ENCODE data around the gene TRAP1. TPM values are rescaled to one million over a fixed set of nuclear protein-coding genes. Genes with fewer than 3 reads are reported as not detected.

TRAP1 gene
- total RNA-seq, 2 donors from 2014 or later, result 78.1 to 92.9 TPM

DNA sequence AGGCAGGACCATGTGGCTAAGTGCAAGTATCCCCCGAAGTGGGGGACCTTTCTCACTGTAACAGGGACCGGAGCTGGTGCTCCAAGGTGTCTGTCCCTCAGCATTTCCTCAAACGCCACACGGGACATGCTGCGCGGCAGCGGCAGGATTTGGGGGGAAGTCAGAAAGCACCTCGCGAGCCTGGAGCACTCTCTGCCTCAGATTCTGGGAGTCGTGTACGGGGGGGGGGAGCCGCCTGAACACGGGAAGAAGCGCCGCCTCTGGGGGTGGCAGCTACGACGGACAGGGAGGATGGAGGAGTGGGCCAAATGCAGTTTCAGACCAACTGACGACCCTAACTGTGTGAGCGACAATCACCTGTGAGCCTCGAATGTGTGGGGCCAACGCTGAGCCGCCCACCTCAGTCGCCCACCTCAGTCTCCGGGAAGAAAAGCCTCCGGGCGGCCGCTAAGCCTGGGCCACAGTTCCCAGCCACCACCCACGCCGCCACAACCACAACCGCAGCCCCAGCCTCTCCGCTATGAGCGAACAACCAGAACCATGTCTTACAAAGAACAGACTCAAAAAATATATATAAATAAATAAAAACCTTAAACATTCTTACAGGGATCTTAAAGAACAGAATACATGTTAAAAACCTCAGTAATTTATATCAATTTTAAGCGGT, 8.8 kb upstream of the TRAP1 start:
- H3K9me3 ChIP-seq, result no peaks in the 10 kb centered on the region
- 92 to 93% methylated on average over 24 to 31 of the region's 33 CpGs for WGBS, 2 donors
- no peak overlapping the region for H3K4me3 ChIP-seq
- no peak overlapping the region for H3K27ac ChIP-seq
- TF ChIP-seq, protein P1, sequence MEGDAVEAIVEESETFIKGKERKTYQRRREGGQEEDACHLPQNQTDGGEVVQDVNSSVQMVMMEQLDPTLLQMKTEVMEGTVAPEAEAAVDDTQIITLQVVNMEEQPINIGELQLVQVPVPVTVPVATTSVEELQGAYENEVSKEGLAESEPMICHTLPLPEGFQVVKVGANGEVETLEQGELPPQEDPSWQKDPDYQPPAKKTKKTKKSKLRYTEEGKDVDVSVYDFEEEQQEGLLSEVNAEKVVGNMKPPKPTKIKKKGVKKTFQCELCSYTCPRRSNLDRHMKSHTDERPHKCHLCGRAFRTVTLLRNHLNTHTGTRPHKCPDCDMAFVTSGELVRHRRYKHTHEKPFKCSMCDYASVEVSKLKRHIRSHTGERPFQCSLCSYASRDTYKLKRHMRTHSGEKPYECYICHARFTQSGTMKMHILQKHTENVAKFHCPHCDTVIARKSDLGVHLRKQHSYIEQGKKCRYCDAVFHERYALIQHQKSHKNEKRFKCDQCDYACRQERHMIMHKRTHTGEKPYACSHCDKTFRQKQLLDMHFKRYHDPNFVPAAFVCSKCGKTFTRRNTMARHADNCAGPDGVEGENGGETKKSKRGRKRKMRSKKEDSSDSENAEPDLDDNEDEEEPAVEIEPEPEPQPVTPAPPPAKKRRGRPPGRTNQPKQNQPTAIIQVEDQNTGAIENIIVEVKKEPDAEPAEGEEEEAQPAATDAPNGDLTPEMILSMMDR (IDR thresholded peaks at IDR 0.05), result no peak
- TF ChIP-seq POLR2A (IDR thresholded peaks at IDR 0.05), result no peak
- intact Hi-C loops (cut with DNase I), result loop anchor here (10.0 kb wide), 1 partner anchor 149 kb away; no protein-coding TSS in a partner anchor
- ATAC-seq, result no peak
- peaks cover 13 to 32% of the 10 kb centered on the region in 2 donors for H3K36me3 ChIP-seq (replicated peaks in 1 of 2; ENCODE audit: insufficient read depth in 1 of 2, low read depth in 2 of 2)
- DNase-seq, result no peak
- no peaks in the 10 kb centered on the region for H3K27me3 ChIP-seq
- H3K4me1 ChIP-seq, result no peaks in the 10 kb centered on the region

DNA sequence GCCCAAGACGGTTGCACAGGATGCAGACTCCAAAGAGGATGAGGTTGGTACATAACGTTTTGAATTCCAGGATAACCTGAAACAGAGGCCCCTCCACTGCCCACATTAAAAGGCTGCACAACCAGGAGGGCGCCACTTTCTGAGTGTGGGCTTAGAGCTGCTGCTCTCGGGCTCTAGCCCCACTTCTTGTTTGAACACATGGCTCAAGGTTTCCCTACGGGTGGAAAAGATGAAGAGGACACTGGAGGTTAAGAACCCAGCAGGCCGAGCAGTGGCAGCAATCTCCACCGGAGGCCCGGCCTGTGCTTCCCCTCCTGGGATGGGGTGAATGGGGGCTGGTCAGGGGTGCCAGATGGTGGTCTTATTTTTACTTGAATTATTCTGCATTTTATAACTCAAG, 8.0 kb upstream of the TRAP1 start:
- H3K4me3 ChIP-seq, result no peak overlapping the region
- no peak for DNase-seq
- WGBS, 2 donors, result 84 to 85% methylated on average over 8 of the region's 8 CpGs

DNA sequence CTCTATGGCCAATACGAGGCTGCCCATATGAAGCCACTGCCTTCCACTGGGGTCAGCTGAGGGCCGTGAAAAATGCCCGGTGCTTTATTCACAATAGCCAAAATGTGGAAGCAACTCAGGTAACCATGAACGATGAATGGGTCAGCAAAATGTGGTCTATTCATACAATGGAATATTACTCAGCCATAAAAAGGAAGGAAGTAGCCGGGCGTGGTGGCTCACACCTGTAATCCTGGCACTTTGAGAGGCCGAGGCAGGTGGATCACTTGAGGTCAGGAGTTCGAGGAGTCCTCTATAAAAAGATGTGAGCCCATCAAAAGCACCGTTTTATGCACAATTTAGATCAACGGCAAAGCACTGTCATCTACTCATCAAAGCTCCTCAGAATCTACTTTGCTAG, 5.2 kb upstream of the TRAP1 start:
- ATAC-seq (no peak), DNase-seq (no peak)
- Histone ChIP-seq H3K27me3 (no peaks in the 10 kb centered on the region), H3K9me3 (no peaks in the 10 kb centered on the region), H3K4me1 (peaks cover 5% of the 10 kb centered on the region), H3K4me3 (no peak overlapping the region), H3K27ac (no peak overlapping the region), H3K36me3 (replicated peaks in 1 of 2; ENCODE audit: insufficient read depth in 1 of 2, low read depth in 2 of 2) (peaks cover 0 to under 1% of the 10 kb centered on the region in 2 donors)
- intact Hi-C loops (cut with DNase I), result loop anchor here (10.0 kb wide), 1 partner anchor 152 kb away; no protein-coding TSS in a partner anchor
- WGBS, 2 donors, result 90 to 93% methylated on average over 10 of the region's 10 CpGs
- TF ChIP-seq, protein P1 (IDR thresholded peaks at IDR 0.05), result no peak
- TF ChIP-seq POLR2A (IDR thresholded peaks at IDR 0.05), result no peak

More for the DNA sequence above, 8.0 kb upstream of the TRAP1 start:
- no peak overlapping the region for H3K27ac ChIP-seq
- H3K4me1 ChIP-seq, result no peaks in the 10 kb centered on the region
- ATAC-seq, result no peak
- intact Hi-C loops (cut with DNase I), result loop anchor here (10.0 kb wide), 1 partner anchor 150 kb away; no protein-coding TSS in a partner anchor
- H3K36me3 ChIP-seq (replicated peaks in 1 of 2; ENCODE audit: insufficient read depth in 1 of 2, low read depth in 2 of 2), result peaks cover 13 to 23% of the 10 kb centered on the region in 2 donors
- no peaks in the 10 kb centered on the region for H3K9me3 ChIP-seq
- H3K27me3 ChIP-seq, result no peaks in the 10 kb centered on the region
- TF ChIP-seq POLR2A (IDR thresholded peaks at IDR 0.05), result no peak
- TF ChIP-seq, protein P1 (IDR thresholded peaks at IDR 0.05), result no peak

DNA sequence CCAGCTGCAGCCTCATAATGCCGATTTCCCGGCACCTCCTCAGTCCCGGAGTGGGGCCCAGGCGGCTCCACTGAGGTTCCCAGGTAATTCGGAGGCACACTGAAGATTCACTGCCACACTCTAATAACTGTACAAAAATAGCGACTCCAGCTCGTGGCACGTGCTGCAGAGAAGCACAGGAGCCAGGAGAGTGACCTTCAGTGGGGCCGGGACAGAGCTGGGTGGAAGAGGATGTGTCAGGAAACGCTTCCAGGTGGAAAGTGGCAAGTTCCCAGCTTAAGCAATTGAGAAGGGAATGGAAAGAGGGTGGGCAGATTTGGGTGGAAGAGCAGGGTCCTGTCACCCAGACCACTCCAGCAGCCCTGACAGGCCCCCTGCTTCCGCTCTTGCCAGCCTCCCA, 3.1 kb upstream of the TRAP1 start:
- intact Hi-C loops (cut with DNase I), result loop anchor here (10.0 kb wide), 1 partner anchor 154 kb away; no protein-coding TSS in a partner anchor
- Histone ChIP-seq H3K27ac (no peak overlapping the region), H3K36me3 (replicated peaks in 1 of 2; ENCODE audit: insufficient read depth in 1 of 2, low read depth in 2 of 2) (no peaks in the 10 kb centered on the region), H3K4me1 (peaks cover 18% of the 10 kb centered on the region), H3K27me3 (no peaks in the 10 kb centered on the region), H3K4me3 (no peak overlapping the region), H3K9me3 (no peaks in the 10 kb centered on the region)
- DNase-seq, result no peak
- ATAC-seq, result no peak
- 32 to 52% methylated on average over 7 to 11 of the region's 11 CpGs for WGBS, 2 donors
- TF ChIP-seq, protein P1 (IDR thresholded peaks at IDR 0.05), result no peak
- TF ChIP-seq POLR2A (IDR thresholded peaks at IDR 0.05), result no peak

DNA sequence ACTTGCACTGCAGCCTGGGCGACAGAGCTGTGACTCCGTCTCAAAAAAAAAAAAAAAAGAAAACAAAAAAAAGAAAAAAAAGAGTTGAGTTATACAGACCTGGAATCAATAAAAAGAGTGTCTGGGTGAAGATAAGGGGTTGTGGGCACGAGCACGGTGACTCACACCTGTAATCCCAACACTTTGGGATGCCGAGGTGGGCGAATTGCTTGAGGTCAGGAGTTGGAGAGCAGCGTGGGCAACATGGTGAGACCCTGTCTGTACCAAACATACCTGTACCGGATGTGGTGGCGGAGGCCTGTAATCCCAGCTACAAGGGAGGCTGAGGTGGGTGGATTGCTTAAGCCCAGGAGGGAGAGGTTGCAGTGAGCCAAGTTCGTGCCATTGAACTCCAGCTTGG, 1.3 kb upstream of the TRAP1 start:
- no peak overlapping the region for H3K4me3 ChIP-seq
- TF ChIP-seq POLR2A (IDR thresholded peaks at IDR 0.05), result no peak
- TF ChIP-seq, protein P1 (IDR thresholded peaks at IDR 0.05), result no peak
- H3K27me3 ChIP-seq, result no peaks in the 10 kb centered on the region
- H3K4me1 ChIP-seq, result peaks cover 29% of the 10 kb centered on the region
- no peak overlapping the region for H3K27ac ChIP-seq
- no peaks in the 10 kb centered on the region for H3K36me3 ChIP-seq (replicated peaks in 1 of 2; ENCODE audit: insufficient read depth in 1 of 2, low read depth in 2 of 2)
- intact Hi-C loops (cut with DNase I), result no loop called here
- WGBS, 2 donors, result 86 to 89% methylated on average over 10 of the region's 10 CpGs
- no peaks in the 10 kb centered on the region for H3K9me3 ChIP-seq
- DNase-seq (no peak), ATAC-seq (no peak)

All from body of pancreas (tissue), 4 donors.